K562 (cell line): ENCODE measurements around the gene IGF2BP1. TPM values are rescaled to one million over a fixed set of nuclear protein-coding genes. Genes with fewer than 3 reads are reported as not detected.

Experiments
- BRF1 ChIP-seq: IDR thresholded peaks from 3 replicates; pipeline ENCODE4 v1.6.1; 2011; ENCODE audit warnings: borderline replicate concordance, mild to moderate bottlenecking; ENCODE audit not compliant: insufficient read length; ENCODE audit errors: extremely low read depth
- DIDO1 ChIP-seq: fragments of 450-650 bp; IDR thresholded peaks from 2 replicates; pipeline ENCODE4 v1.6.1; 2016; ENCODE audit warnings: low read depth, missing biosample characterization, missing genetic modification characterization
- DMBX1 ChIP-seq: fragments of 250-450 bp; sonication (Bioruptor Pico); IDR thresholded peaks from 2 replicates; pipeline ENCODE4 v1.8.0; 2022; ENCODE audit warnings: inconsistent platforms, mild to moderate bottlenecking, moderate library complexity, borderline replicate concordance
- E2F3 ChIP-seq: fragments of 250-450 bp; sonication (Bioruptor Pico); IDR thresholded peaks from 2 replicates; pipeline ENCODE4 v1.4.0; 2020; ENCODE audit warnings: mild to moderate bottlenecking
- FOXA3 ChIP-seq, 2 experiments: fragments of 450-650 bp in 1 of 2; sonication (generic) in 1 of 2; formaldehyde crosslinking; IDR thresholded peaks in 1 of 2; conservative IDR thresholded peaks in 1 of 2; 2 replicates each; pipeline versions ENCODE4 v1.4.0 to v1.8.0; 2020 to 2022; ENCODE audit warnings: mild to moderate bottlenecking in 2 of 2, missing genetic modification reagents in 1 of 2
- JUN ChIP-seq, 2 experiments: sonication (generic) in 1 of 2; formaldehyde crosslinking in 1 of 2; IDR thresholded peaks; 2 replicates each; pipeline versions ENCODE4 v1.6.1 to v1.8.0; 2012 to 2022; ENCODE audit warnings: borderline replicate concordance in 2 of 2, mild to moderate bottlenecking in 2 of 2, improper control_type of control experiment in 1 of 2, low read depth in 1 of 2, low read length in 1 of 2, missing genetic modification reagents in 1 of 2
- KLF10 ChIP-seq: fragments of 250-450 bp; sonication (Bioruptor Pico); IDR thresholded peaks from 2 replicates; pipeline ENCODE4 v1.6.1; 2021; ENCODE audit warnings: matching md5 sums
- KLF13 ChIP-seq: fragments of 450-650 bp; IDR thresholded peaks from 2 replicates; pipeline ENCODE4 v1.6.1; 2016; ENCODE audit warnings: missing genetic modification characterization, low read depth, mild to moderate bottlenecking, missing compliant biosample characterization, moderate library complexity, borderline replicate concordance
- PCBP2 ChIP-seq: fragments of 200-400 bp; formaldehyde crosslinking; IDR thresholded peaks from 2 replicates; pipeline ENCODE4 v1.6.1; 2018; ENCODE audit warnings: low read length, low read depth, mild to moderate bottlenecking, moderate library complexity; ENCODE audit not compliant: poor library complexity, severe bottlenecking
- PHB ChIP-seq: fragments of 250-450 bp; sonication (Bioruptor Pico); IDR thresholded peaks from 2 replicates; pipeline ENCODE4 v1.5.0; 2021
- PURB ChIP-seq: sonication (generic); formaldehyde crosslinking; IDR thresholded peaks from 2 replicates; pipeline ENCODE4 v1.9.0; 2021; ENCODE audit warnings: low read depth, mild to moderate bottlenecking, missing genetic modification reagents
- SRSF1 ChIP-seq: fragments of 200-400 bp; formaldehyde crosslinking; IDR thresholded peaks from 2 replicates; pipeline ENCODE4 v1.6.1; 2017; ENCODE audit warnings: mild to moderate bottlenecking, low read depth, low read length, moderate library complexity
- TBL1XR1 ChIP-seq, 2 experiments: IDR thresholded peaks; 2 replicates each; pipeline ENCODE4 v1.6.1; 2012; ENCODE audit warnings: improper control_type of control experiment in 2 of 2, low read length in 2 of 2, mild to moderate bottlenecking in 1 of 2
- ZNF518B ChIP-seq: fragments of 250-450 bp; sonication (Bioruptor Pico); IDR thresholded peaks from 2 replicates; pipeline ENCODE4 v1.5.0; 2021; ENCODE audit warnings: mild to moderate bottlenecking, moderate library complexity
- polyA plus RNA-seq, 8 experiments: library from polyadenylated mRNA; depleted of rRNA in 4 of 8; stranded (reverse) in 5 of 8; unstranded in 3 of 8; fragments of >200 nt; fragmentation: Nextera tagmentation in 2 of 8; fragmentation: Illumina TruSeq in 1 of 8; extraction: Ambion mirVana in 2 of 8; extraction: Trizol in 1 of 8; gene quantifications; 2 replicates each; pipeline versions ENCODE4 v1.2.1 to v1.2.3, GENCODE V29; 2011 to 2014; ENCODE audit warnings: inconsistent platforms in 1 of 8, missing spikeins in 1 of 8
- total RNA-seq, 7 experiments: library from RNA; depleted of rRNA in 6 of 7; stranded (reverse); fragments of >200 nt in 6 of 7; fragmentation: Illumina TruSeq in 2 of 7; extraction: Trizol in 2 of 7; gene quantifications; 2 replicates each; pipeline versions ENCODE4 v1.2.1 to v1.2.3, GENCODE V29; 2011 to 2021; ENCODE audit warnings: low replicate concordance in 1 of 7
- TF ChIP-seq, protein P1 (sequence below), 3 experiments: IDR thresholded peaks in 2 of 3; conservative IDR thresholded peaks in 1 of 3; 2 replicates each; pipeline ENCODE4 v1.5.1; 2011 to 2012; ENCODE audit warnings: low read length in 3 of 3, mild to moderate bottlenecking in 3 of 3, control low read depth in 2 of 3, improper control_type of control experiment in 1 of 3, inconsistent platforms in 1 of 3, low read depth in 1 of 3, mixed read lengths in 1 of 3, moderate library complexity in 1 of 3; ENCODE audit not compliant: insufficient read depth in 2 of 3
- TF ChIP-seq, protein P2 (sequence below): fragments of 250-450 bp; sonication (Bioruptor Pico); IDR thresholded peaks from 2 replicates; pipeline ENCODE4 v1.5.0; 2021; ENCODE audit warnings: mild to moderate bottlenecking, borderline replicate concordance
- TF ChIP-seq, protein P3 (sequence below): fragments of 450-650 bp; IDR thresholded peaks from 2 replicates; pipeline ENCODE4 v1.6.1; 2016; ENCODE audit warnings: antibody characterized with exemption

Gene IGF2BP1
- total and polyA plus RNA-seq, 9 of the 15 experiments (the other 6 are each of a cell fraction or from before 2014, with no cell fraction given) = 13.0 to 318 (median 53.6) TPM

DNA sequence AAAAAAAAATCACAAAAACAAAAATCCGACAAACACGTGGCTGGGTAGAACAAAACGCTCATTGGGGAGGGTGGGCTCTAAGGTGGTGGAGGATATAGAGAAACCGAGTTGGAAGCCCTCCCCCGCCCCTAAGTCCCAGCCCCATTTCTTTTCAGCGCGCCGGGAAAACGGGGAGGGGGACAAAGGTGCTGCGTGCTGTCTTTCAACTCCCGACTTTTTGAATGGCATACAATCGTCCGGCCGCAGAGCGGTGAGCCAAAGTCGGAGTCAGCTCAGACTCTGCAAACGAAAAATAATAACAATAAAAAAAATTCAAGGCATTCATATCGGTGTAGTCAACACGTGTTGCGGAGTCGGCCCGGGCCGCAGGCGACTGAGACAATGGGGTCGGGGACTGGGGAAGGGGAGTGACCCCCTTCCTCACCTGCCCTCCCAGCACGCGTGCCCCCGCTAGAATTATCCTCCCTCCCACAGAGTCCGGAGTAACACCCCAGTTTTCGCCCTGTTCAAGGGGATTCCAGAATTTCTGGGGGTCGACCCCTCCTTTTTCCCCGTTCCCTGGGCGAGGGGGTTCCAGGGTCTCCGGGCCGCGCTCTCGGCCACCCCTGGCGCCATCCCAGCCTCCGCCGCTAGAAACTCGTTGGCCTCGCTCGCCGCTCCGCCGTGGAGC lies 1.7 kb upstream of the IGF2BP1 start (continued):
- TF ChIP-seq, protein P1, sequence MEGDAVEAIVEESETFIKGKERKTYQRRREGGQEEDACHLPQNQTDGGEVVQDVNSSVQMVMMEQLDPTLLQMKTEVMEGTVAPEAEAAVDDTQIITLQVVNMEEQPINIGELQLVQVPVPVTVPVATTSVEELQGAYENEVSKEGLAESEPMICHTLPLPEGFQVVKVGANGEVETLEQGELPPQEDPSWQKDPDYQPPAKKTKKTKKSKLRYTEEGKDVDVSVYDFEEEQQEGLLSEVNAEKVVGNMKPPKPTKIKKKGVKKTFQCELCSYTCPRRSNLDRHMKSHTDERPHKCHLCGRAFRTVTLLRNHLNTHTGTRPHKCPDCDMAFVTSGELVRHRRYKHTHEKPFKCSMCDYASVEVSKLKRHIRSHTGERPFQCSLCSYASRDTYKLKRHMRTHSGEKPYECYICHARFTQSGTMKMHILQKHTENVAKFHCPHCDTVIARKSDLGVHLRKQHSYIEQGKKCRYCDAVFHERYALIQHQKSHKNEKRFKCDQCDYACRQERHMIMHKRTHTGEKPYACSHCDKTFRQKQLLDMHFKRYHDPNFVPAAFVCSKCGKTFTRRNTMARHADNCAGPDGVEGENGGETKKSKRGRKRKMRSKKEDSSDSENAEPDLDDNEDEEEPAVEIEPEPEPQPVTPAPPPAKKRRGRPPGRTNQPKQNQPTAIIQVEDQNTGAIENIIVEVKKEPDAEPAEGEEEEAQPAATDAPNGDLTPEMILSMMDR (IDR thresholded peaks at IDR 0.05 in 2 of 3, conservative IDR thresholded peaks at IDR 0.05 in 1 of 3; ENCODE audit: insufficient read depth in 2 of 3, low read depth in 1 of 3, low read length in 3 of 3) = no peak
- TF ChIP-seq KLF10 (CRISPR knock-in tag) (no peak), DIDO1 (tag) (no peak), BRF1 (no peak), FOXA3 (CRISPR knock-in tag; conservative IDR thresholded peaks at IDR 0.05 in 1 of 2, IDR thresholded peaks at IDR 0.05 in 1 of 2) (no peak), TBL1XR1 (IDR thresholded peaks at IDR 0.05; ENCODE audit: low read length in 2 of 2) (no peak; a peak in 1 of 4 replicates), ZNF518B (CRISPR knock-in tag) (no peak), PURB (CRISPR knock-in tag) (no peak), DMBX1 (CRISPR knock-in tag) (no peak), E2F3 (no peak), KLF13 (tag) (no peak), PCBP2 (no peak), SRSF1 (no peak), PHB (CRISPR knock-in tag) (no peak), JUN (IDR thresholded peaks at IDR 0.05; ENCODE audit: borderline replicate concordance, low read depth, low read length) (no peak), JUN (CRISPR knock-in tag; IDR thresholded peaks at IDR 0.05; ENCODE audit: borderline replicate concordance) (no peak)
- TF ChIP-seq, protein P2, sequence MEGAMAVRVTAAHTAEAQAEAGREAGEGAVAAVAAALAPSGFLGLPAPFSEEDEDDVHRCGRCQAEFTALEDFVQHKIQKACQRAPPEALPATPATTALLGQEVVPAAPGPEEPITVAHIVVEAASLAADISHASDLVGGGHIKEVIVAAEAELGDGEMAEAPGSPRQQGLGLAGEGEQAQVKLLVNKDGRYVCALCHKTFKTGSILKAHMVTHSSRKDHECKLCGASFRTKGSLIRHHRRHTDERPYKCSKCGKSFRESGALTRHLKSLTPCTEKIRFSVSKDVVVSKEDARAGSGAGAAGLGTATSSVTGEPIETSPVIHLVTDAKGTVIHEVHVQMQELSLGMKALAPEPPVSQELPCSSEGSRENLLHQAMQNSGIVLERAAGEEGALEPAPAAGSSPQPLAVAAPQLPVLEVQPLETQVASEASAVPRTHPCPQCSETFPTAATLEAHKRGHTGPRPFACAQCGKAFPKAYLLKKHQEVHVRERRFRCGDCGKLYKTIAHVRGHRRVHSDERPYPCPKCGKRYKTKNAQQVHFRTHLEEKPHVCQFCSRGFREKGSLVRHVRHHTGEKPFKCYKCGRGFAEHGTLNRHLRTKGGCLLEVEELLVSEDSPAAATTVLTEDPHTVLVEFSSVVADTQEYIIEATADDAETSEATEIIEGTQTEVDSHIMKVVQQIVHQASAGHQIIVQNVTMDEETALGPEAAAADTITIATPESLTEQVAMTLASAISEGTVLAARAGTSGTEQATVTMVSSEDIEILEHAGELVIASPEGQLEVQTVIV (CRISPR knock-in tag) = no peak
- TF ChIP-seq, protein P3, sequence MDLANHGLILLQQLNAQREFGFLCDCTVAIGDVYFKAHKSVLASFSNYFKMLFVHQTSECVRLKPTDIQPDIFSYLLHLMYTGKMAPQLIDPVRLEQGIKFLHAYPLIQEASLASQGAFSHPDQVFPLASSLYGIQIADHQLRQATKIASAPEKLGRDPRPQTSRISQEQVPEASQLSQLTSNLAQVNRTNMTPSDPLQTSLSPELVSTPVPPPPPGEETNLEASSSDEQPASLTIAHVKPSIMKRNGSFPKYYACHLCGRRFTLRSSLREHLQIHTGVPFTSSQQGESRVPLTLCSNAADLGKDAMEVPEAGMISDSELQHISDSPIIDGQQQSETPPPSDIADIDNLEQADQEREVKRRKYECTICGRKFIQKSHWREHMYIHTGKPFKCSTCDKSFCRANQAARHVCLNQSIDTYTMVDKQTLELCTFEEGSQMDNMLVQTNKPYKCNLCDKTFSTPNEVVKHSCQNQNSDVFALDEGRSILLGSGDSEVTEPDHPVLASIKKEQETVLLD = no peak
